ENCODE data around the gene CRTAC1.

The CRTAC1 gene

DNA sequence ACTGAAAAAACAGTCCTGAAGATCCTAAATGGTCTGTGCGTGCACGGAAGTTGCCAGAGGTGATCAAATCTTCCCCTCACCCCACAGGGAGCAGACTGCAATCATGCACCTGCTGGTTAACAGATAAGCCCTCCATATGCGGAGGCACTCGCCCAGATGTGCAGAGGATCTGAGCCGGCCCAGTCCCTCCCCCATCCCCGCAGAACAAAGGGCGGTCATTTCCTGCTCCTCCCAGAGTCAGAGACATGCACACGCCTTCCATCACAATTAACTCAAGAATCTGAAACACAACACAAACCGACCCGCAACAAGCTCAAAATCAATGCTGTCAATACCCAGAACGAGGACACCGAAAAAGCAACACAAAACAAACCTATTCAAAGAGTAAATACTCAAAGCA is 24.2 kb downstream of the CRTAC1 start:
- TF ChIP-seq CREB5 (CRISPR knock-in tag; IDR thresholded peaks at IDR 0.05; ENCODE audit: low read depth) (no peak), GLIS3 (CRISPR knock-in tag; IDR thresholded peaks at IDR 0.05) (no peak), RARB (CRISPR knock-in tag; IDR thresholded peaks at IDR 0.05) (no peak), TCF4 (CRISPR knock-in tag; IDR thresholded peaks at IDR 0.05; ENCODE audit: borderline replicate concordance) (no peak; the same call in 1 of the 2 replicates), CSDC2 (CRISPR knock-in tag; IDR thresholded peaks at IDR 0.05) (no peak)
- TF ChIP-seq, protein P1, sequence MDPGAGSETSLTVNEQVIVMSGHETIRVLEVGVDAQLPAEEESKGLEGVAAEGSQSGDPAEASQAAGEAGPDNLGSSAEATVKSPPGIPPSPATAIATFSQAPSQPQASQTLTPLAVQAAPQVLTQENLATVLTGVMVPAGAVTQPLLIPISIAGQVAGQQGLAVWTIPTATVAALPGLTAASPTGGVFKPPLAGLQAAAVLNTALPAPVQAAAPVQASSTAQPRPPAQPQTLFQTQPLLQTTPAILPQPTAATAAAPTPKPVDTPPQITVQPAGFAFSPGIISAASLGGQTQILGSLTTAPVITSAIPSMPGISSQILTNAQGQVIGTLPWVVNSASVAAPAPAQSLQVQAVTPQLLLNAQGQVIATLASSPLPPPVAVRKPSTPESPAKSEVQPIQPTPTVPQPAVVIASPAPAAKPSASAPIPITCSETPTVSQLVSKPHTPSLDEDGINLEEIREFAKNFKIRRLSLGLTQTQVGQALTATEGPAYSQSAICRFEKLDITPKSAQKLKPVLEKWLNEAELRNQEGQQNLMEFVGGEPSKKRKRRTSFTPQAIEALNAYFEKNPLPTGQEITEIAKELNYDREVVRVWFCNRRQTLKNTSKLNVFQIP (CRISPR knock-in tag; IDR thresholded peaks at IDR 0.05; ENCODE audit: borderline replicate concordance, low read depth) = no peak
- TF ChIP-seq, protein P2, sequence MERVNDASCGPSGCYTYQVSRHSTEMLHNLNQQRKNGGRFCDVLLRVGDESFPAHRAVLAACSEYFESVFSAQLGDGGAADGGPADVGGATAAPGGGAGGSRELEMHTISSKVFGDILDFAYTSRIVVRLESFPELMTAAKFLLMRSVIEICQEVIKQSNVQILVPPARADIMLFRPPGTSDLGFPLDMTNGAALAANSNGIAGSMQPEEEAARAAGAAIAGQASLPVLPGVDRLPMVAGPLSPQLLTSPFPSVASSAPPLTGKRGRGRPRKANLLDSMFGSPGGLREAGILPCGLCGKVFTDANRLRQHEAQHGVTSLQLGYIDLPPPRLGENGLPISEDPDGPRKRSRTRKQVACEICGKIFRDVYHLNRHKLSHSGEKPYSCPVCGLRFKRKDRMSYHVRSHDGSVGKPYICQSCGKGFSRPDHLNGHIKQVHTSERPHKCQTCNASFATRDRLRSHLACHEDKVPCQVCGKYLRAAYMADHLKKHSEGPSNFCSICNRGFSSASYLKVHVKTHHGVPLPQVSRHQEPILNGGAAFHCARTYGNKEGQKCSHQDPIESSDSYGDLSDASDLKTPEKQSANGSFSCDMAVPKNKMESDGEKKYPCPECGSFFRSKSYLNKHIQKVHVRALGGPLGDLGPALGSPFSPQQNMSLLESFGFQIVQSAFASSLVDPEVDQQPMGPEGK (CRISPR knock-in tag; IDR thresholded peaks at IDR 0.05; ENCODE audit: borderline replicate concordance) = no peak
- ATAC-seq = no peak

- ATAC-seq = no peak
- TF ChIP-seq PPARA (CRISPR knock-in tag; IDR thresholded peaks at IDR 0.05; ENCODE audit: borderline replicate concordance) (no peak), GLIS3 (CRISPR knock-in tag; IDR thresholded peaks at IDR 0.05) (no peak), SNAI2 (CRISPR knock-in tag; IDR thresholded peaks at IDR 0.05) (no peak), ZC3H10 (CRISPR knock-in tag; IDR thresholded peaks at IDR 0.05) (no peak), ISL1 (CRISPR knock-in tag; IDR thresholded peaks at IDR 0.05) (no peak), CREB5 (CRISPR knock-in tag; IDR thresholded peaks at IDR 0.05; ENCODE audit: low read depth) (no peak), OSR1 (CRISPR knock-in tag; IDR thresholded peaks at IDR 0.05) (no peak), ZNF8 (CRISPR knock-in tag; IDR thresholded peaks at IDR 0.05) (no peak), ZNF565 (CRISPR knock-in tag; conservative IDR thresholded peaks at IDR 0.05; ENCODE audit: low read depth) (no peak), RARB (CRISPR knock-in tag; IDR thresholded peaks at IDR 0.05) (no peak), ARNTL (CRISPR knock-in tag; IDR thresholded peaks at IDR 0.05; ENCODE audit: borderline replicate concordance, low read depth) (no peak), CSDC2 (CRISPR knock-in tag; IDR thresholded peaks at IDR 0.05) (no peak), TOX (CRISPR knock-in tag; IDR thresholded peaks at IDR 0.05; ENCODE audit: borderline replicate concordance) (no peak), TCF4 (CRISPR knock-in tag; IDR thresholded peaks at IDR 0.05; ENCODE audit: borderline replicate concordance) (no peak), ZFP3 (CRISPR knock-in tag; IDR thresholded peaks at IDR 0.05) (no peak), ESRRG (CRISPR knock-in tag; IDR thresholded peaks at IDR 0.05) (no peak), ZNF70 (CRISPR knock-in tag; IDR thresholded peaks at IDR 0.05) (no peak)
- TF ChIP-seq, protein P1 (CRISPR knock-in tag; IDR thresholded peaks at IDR 0.05; ENCODE audit: borderline replicate concordance, low read depth) = no peak
These were observed 28.7 kb downstream of the CRTAC1 start for GRCh38 chr10:98001736-98002135.

DNA sequence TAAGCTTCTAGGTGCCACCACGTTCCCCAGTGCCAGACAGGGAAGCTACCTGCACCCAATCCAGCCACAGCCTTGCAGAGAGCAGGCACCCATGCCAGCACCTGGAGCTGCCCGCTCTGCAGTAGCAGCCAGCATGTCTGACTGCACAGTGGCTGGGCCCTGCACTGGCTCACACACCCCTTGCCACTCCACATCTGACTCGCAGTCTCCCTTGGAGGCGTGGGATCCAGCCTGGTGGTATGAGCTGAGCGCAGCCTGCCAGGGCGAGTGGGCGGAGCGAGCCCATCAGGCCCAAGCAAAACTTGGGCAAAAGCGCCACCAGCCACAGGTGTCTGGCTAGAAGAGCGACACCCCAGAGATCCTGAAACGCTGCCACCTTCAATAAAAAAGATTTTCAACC is 30.1 kb downstream of the CRTAC1 start:
- ATAC-seq = no peak
- TF ChIP-seq, protein P1 (CRISPR knock-in tag; IDR thresholded peaks at IDR 0.05; ENCODE audit: borderline replicate concordance, low read depth) = no peak
- no peak for TF ChIP-seq GLIS3 (CRISPR knock-in tag; IDR thresholded peaks at IDR 0.05)
- TF ChIP-seq, protein P3, sequence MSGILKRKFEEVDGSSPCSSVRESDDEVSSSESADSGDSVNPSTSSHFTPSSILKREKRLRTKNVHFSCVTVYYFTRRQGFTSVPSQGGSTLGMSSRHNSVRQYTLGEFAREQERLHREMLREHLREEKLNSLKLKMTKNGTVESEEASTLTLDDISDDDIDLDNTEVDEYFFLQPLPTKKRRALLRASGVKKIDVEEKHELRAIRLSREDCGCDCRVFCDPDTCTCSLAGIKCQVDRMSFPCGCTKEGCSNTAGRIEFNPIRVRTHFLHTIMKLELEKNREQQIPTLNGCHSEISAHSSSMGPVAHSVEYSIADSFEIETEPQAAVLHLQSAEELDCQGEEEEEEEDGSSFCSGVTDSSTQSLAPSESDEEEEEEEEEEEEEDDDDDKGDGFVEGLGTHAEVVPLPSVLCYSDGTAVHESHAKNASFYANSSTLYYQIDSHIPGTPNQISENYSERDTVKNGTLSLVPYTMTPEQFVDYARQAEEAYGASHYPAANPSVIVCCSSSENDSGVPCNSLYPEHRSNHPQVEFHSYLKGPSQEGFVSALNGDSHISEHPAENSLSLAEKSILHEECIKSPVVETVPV (CRISPR knock-in tag; IDR thresholded peaks at IDR 0.05) = no peak

Measured in SK-N-SH treated with all-trans-retinoic acid at 6 μM for 48 hours (cell line).